Neuronal stem cell (in vitro differentiated cells): ENCODE measurements around the gene SPAG16.
"Not testable (repeated sequence)": the region's sequence is repeated elsewhere in the genome, so short reads cannot be mapped to it uniquely, and the experiment has no call there.

Experiments used
- DNase-seq: peaks from one replicate; pipeline ENCODE4 v3.0.0-alpha.2; 2013; ENCODE audit warnings: low spot score
- H2AFZ ChIP-seq: one replicate; pipeline ENCODE4 v1.6.1; 2013; ENCODE audit warnings: mild to moderate bottlenecking, low read length, inconsistent platforms
- H2AK5ac ChIP-seq: 2 replicates; pipeline ENCODE4 v1.6.1; 2013; ENCODE audit warnings: low read depth, mild to moderate bottlenecking, inconsistent platforms, low read length, moderate library complexity, mixed read lengths
- H2BK120ac ChIP-seq: 2 replicates; pipeline ENCODE4 v1.6.1; 2013; ENCODE audit warnings: low read depth, mild to moderate bottlenecking, inconsistent platforms, low read length, moderate library complexity, mixed read lengths
- H2BK12ac ChIP-seq: one replicate; pipeline ENCODE4 v1.6.1; 2013; ENCODE audit warnings: low read length, inconsistent platforms
- H2BK15ac ChIP-seq: 2 replicates; pipeline ENCODE4 v1.6.1; 2013; ENCODE audit warnings: mild to moderate bottlenecking, low read length, inconsistent platforms, mixed read lengths
- H2BK5ac ChIP-seq: one replicate; pipeline ENCODE4 v1.6.1; 2013; ENCODE audit warnings: inconsistent platforms, mild to moderate bottlenecking, low read length, moderate library complexity
- H3K14ac ChIP-seq: one replicate; pipeline ENCODE4 v1.6.1; 2013; ENCODE audit warnings: low read length, inconsistent platforms
- H3K18ac ChIP-seq: 2 replicates; pipeline ENCODE4 v1.6.1; 2013; ENCODE audit warnings: low read length, inconsistent platforms
- H3K23ac ChIP-seq: 2 replicates; pipeline ENCODE4 v1.6.1; 2013; ENCODE audit warnings: low read depth, mild to moderate bottlenecking, mixed read lengths, low read length, inconsistent platforms; ENCODE audit not compliant: poor library complexity
- H3K27ac ChIP-seq: replicated peaks from 3 replicates; pipeline ENCODE4 v1.5.1; 2013; ENCODE audit warnings: low read length, inconsistent platforms
- H3K27me3 ChIP-seq, 3 experiments: 2 replicates each; pipeline ENCODE4 v1.6.1; 2013; ENCODE audit warnings: low read length in 3 of 3, mild to moderate bottlenecking in 2 of 3, inconsistent platforms in 1 of 3, low read depth in 1 of 3, mixed read lengths in 1 of 3, moderate library complexity in 1 of 3; ENCODE audit not compliant: control insufficient read depth in 3 of 3, insufficient read depth in 3 of 3
- H3K36me3 ChIP-seq, 2 donors: replicated peaks in 1 of 2; 2 replicates each; pipeline ENCODE4 v1.6.1; 2013; ENCODE audit warnings: low read length in 2 of 2; ENCODE audit not compliant: control insufficient read depth in 2 of 2, insufficient read depth in 2 of 2
- H3K4ac ChIP-seq: 2 replicates; pipeline ENCODE4 v1.6.1; 2013; ENCODE audit warnings: inconsistent platforms, mild to moderate bottlenecking, low read length, moderate library complexity
- H3K4me1 ChIP-seq, 2 donors: 1 replicate in 1 of 2; 2 replicates in 1 of 2; pipeline ENCODE4 v1.6.1; 2013; ENCODE audit warnings: low read length in 2 of 2, low read depth in 1 of 2; ENCODE audit not compliant: control insufficient read depth in 2 of 2, insufficient read depth in 1 of 2
- H3K4me2 ChIP-seq: one replicate; pipeline ENCODE4 v1.6.1; 2013; ENCODE audit warnings: mild to moderate bottlenecking, low read length, inconsistent platforms; ENCODE audit not compliant: insufficient read depth, poor library complexity, severe bottlenecking
- H3K4me3 ChIP-seq, 2 donors: 2 replicates each; pipeline ENCODE4 v1.5.1; 2013; ENCODE audit warnings: low read length in 2 of 2, mild to moderate bottlenecking in 2 of 2, inconsistent platforms in 1 of 2, moderate library complexity in 1 of 2
- H3K79me1 ChIP-seq: one replicate; pipeline ENCODE4 v1.6.1; 2013; ENCODE audit warnings: low read depth, mild to moderate bottlenecking, inconsistent platforms, low read length, moderate library complexity
- H3K9ac ChIP-seq: one replicate; pipeline ENCODE4 v1.6.1; 2013; ENCODE audit warnings: mild to moderate bottlenecking, low read depth, low read length, inconsistent platforms; ENCODE audit not compliant: poor library complexity
- H3K9me3 ChIP-seq, 2 donors: replicated peaks in 1 of 2; 2 replicates each; pipeline versions ENCODE3 to v1.6.1; 2013; ENCODE audit warnings: low read length in 2 of 2, mild to moderate bottlenecking in 2 of 2, inconsistent platforms in 1 of 2, low read depth in 1 of 2, mixed read lengths in 1 of 2, moderate library complexity in 1 of 2; ENCODE audit not compliant: control insufficient read depth in 2 of 2, insufficient read depth in 1 of 2
- H4K8ac ChIP-seq: one replicate; pipeline ENCODE4 v1.6.1; 2013; ENCODE audit warnings: low read depth, mild to moderate bottlenecking, inconsistent platforms, low read length, moderate library complexity
- H4K91ac ChIP-seq: one replicate; pipeline ENCODE4 v1.6.1; 2013; ENCODE audit warnings: low read length, low read depth, mild to moderate bottlenecking, inconsistent platforms; ENCODE audit not compliant: poor library complexity
- WGBS, 2 donors: extraction: QIAGEN DNeasy Blood & Tissue Kit; methylation state at CpG; one replicate each; pipeline ENCODE4 v1.1.7; 2013; ENCODE audit warnings: missing lambda C conversion rate in 2 of 2, mixed read lengths in 1 of 2; ENCODE audit not compliant: insufficient read length in 2 of 2, insufficient replicate concordance in 1 of 2; ENCODE audit errors: extremely low coverage in 2 of 2; 5-methylcytosine and 5-hydroxymethylcytosine counted together

Gene SPAG16

DNA sequence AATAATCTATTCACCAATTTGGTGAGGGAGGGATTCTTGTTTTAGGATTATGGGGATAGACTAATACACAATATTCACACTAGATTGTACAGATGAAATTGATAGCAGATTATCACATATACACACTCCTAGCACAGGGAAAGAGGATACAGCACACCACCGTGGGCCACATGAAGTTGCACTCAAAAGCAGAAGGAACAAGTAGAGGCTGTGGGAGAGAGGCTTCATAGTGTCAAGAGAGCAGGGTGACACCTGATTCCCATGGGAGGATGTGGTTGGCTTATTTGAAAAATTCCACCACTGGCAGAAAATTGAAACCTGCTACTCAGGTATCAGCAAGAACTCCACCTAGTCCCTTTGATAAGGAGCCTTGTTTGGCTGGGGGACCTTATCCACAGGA is 395.6 kb downstream of the SPAG16 start:
- Histone ChIP-seq H3K9ac (no peak overlapping the region), H3K27me3 (no peaks in the 10 kb centered on the region), H2AK5ac (no peak overlapping the region), H3K36me3 (no peaks in the 10 kb centered on the region), H3K4me2 (no peak overlapping the region), H3K79me1 (no peaks in the 10 kb centered on the region), H3K4ac (no peak overlapping the region), H2BK15ac (no peak overlapping the region), H3K14ac (no peak overlapping the region), H3K23ac (no peak overlapping the region), H3K27ac (no peak overlapping the region), H2BK120ac (no peak overlapping the region), H4K91ac (no peak overlapping the region), H2AFZ (no peak overlapping the region), H2BK12ac (no peak overlapping the region), H2BK5ac (no peak overlapping the region), H3K4me1 (no peaks in the 10 kb centered on the region), H3K4me3 (no peak overlapping the region), H3K18ac (no peak overlapping the region), H3K9me3 (peaks cover 3% of the 10 kb centered on the region in 2 donors), H4K8ac (no peak overlapping the region)
- whole genome bisulfite sequencing, 2 donors, result no CpG with 5 or more reads among the region's 1 CpG
- DNase-seq, result no peak

- Histone ChIP-seq H2BK120ac (no peak overlapping the region), H4K8ac (no peak overlapping the region), H3K18ac (no peak overlapping the region), H2BK15ac (no peak overlapping the region), H4K91ac (no peak overlapping the region), H2AFZ (no peak overlapping the region), H3K27ac (no peak overlapping the region), H2AK5ac (no peak overlapping the region), H3K14ac (no peak overlapping the region), H3K27me3 (no peaks in the 10 kb centered on the region), H3K4ac (no peak overlapping the region), H3K4me1 (no peaks in the 10 kb centered on the region), H2BK5ac (no peak overlapping the region), H3K9me3 (peaks cover 3% of the 10 kb centered on the region in 2 donors), H3K4me2 (no peak overlapping the region), H3K79me1 (no peaks in the 10 kb centered on the region), H3K36me3 (no peaks in the 10 kb centered on the region), H3K23ac (no peak overlapping the region), H3K9ac (no peak overlapping the region), H3K4me3 (no peak overlapping the region), H2BK12ac (no peak overlapping the region)
- WGBS, 2 donors, result no CpG with 5 or more reads among the region's 2 CpGs
- no peak for DNase-seq
These were observed 398.0 kb downstream of the SPAG16 start for GRCh38 chr2:213682276-213682675.

GRCh38 chr2:213688133-213688532 is 403.9 kb downstream of the SPAG16 start:
- Histone ChIP-seq H2AK5ac (no peak overlapping the region), H3K9ac (no peak overlapping the region), H3K27me3 (no peaks in the 10 kb centered on the region), H3K18ac (no peak overlapping the region), H3K79me1 (no peaks in the 10 kb centered on the region), H3K14ac (no peak overlapping the region), H3K9me3 (no peaks in the 10 kb centered on the region), H4K8ac (no peak overlapping the region), H2BK5ac (no peak overlapping the region), H3K23ac (no peak overlapping the region), H2BK15ac (no peak overlapping the region), H3K27ac (no peak overlapping the region), H3K4ac (no peak overlapping the region), H3K4me3 (no peak overlapping the region), H2BK12ac (no peak overlapping the region), H3K4me2 (no peak overlapping the region), H2AFZ (no peak overlapping the region), H3K36me3 (no peaks in the 10 kb centered on the region), H3K4me1 (no peaks in the 10 kb centered on the region), H4K91ac (no peak overlapping the region), H2BK120ac (no peak overlapping the region)
- no peak for DNase-seq

- DNase-seq, H3K9ac ChIP-seq, H3K23ac ChIP-seq, H3K14ac ChIP-seq, H2BK5ac ChIP-seq, H3K27ac ChIP-seq, H4K91ac ChIP-seq, H2AK5ac ChIP-seq, H2BK12ac ChIP-seq, H3K36me3 ChIP-seq, H3K9me3 ChIP-seq, H3K27me3 ChIP-seq, H2AFZ ChIP-seq, H3K4me3 ChIP-seq, H2BK120ac ChIP-seq, H3K79me1 ChIP-seq, H3K4me2 ChIP-seq, H3K4me1 ChIP-seq, H3K4ac ChIP-seq, H3K18ac ChIP-seq, H4K8ac ChIP-seq, H2BK15ac ChIP-seq: not testable (repeated sequence)
- WGBS, 2 donors, result no CpG with 5 or more reads among the region's 3 CpGs
These were observed 404.6 kb downstream of the SPAG16 start for GRCh38 chr2:213688825-213689224.
